ENCODE data around the gene PUS1.
"Not testable (repeated sequence)": the region's sequence is repeated elsewhere in the genome, so short reads cannot be mapped to it uniquely, and the experiment has no call there.

The PUS1 gene

GRCh38 chr12:131939007-131939406 is 9.9 kb downstream of the PUS1 start:
- no peak for DNase-seq (ENCODE audit: low spot score)

GRCh38 chr12:131940141-131940547 is 11.1 kb downstream of the PUS1 start:
- no peak for DNase-seq (ENCODE audit: low spot score)

GRCh38 chr12:131941116-131941986 is 12.3 kb downstream of the PUS1 start:
- no peak for DNase-seq (ENCODE audit: low spot score)

- DNase-seq (ENCODE audit: low spot score): no peak
Measured at GRCh38 chr12:131941987-131942341, 12.9 kb downstream of the PUS1 start.

- DNase-seq (ENCODE audit: low spot score): no peak
Measured at GRCh38 chr12:131942671-131943070, 13.6 kb downstream of the PUS1 start.

GRCh38 chr12:131943389-131943788 is 14.3 kb downstream of the PUS1 start:
- DNase-seq (ENCODE audit: low spot score): no peak

- no peak for DNase-seq (ENCODE audit: low spot score)
Measured at GRCh38 chr12:131943876-131944275, 14.8 kb downstream of the PUS1 start.

- DNase-seq (ENCODE audit: low spot score): no peak
Measured at GRCh38 chr12:131944601-131945251, 15.7 kb downstream of the PUS1 start.

- no peak for DNase-seq (ENCODE audit: low spot score)
Measured at GRCh38 chr12:131946757-131947156, 17.7 kb downstream of the PUS1 start.

- DNase-seq (ENCODE audit: low spot score): no peak
Measured at GRCh38 chr12:131947482-131948027, 18.5 kb downstream of the PUS1 start.

GRCh38 chr12:131948166-131948712 is 19.2 kb downstream of the PUS1 start:
- no peak for DNase-seq (ENCODE audit: low spot score)

GRCh38 chr12:131948713-131949430 is 19.8 kb downstream of the PUS1 start:
- not testable (repeated sequence) for DNase-seq (ENCODE audit: low spot score)

GRCh38 chr12:131949431-131950181 is 20.5 kb downstream of the PUS1 start, which contains the start of gene EP400:
EP400 (plus strand) TSS chr12:131949942; CDS start chr12:131960620, 10,678 bp downstream.
- peak; percentile 95 for DNase-seq (ENCODE audit: low spot score)

GRCh38 chr12:131950182-131950913 is 21.3 kb downstream of the PUS1 start:
- DNase-seq (ENCODE audit: low spot score): peak; percentile 13

- not testable (repeated sequence) for DNase-seq (ENCODE audit: low spot score)
Measured at GRCh38 chr12:131953810-131954209, 24.7 kb downstream of the PUS1 start.

- DNase-seq (ENCODE audit: low spot score): not testable (repeated sequence)
Measured at GRCh38 chr12:131954460-131954859, 25.4 kb downstream of the PUS1 start.

GRCh38 chr12:131959116-131959515 is 30.0 kb downstream of the PUS1 start:
- no peak for DNase-seq (ENCODE audit: low spot score)

- no peak for DNase-seq (ENCODE audit: low spot score)
Measured at GRCh38 chr12:131959641-131960589, 30.8 kb downstream of the PUS1 start.

GRCh38 chr12:131960590-131961325 is 31.7 kb downstream of the PUS1 start:
- DNase-seq (ENCODE audit: low spot score): not testable (repeated sequence)
